ENCODE results near the gene MRPS24. TPM values are rescaled to one million over a fixed set of nuclear protein-coding genes. Genes with fewer than 3 reads are reported as not detected.
"Not testable (repeated sequence)": the region's sequence is repeated elsewhere in the genome, so short reads cannot be mapped to it uniquely, and the experiment has no call there.

Gene MRPS24
- total RNA-seq, 1 donor from 2014 or later = 73.1 TPM

DNA sequence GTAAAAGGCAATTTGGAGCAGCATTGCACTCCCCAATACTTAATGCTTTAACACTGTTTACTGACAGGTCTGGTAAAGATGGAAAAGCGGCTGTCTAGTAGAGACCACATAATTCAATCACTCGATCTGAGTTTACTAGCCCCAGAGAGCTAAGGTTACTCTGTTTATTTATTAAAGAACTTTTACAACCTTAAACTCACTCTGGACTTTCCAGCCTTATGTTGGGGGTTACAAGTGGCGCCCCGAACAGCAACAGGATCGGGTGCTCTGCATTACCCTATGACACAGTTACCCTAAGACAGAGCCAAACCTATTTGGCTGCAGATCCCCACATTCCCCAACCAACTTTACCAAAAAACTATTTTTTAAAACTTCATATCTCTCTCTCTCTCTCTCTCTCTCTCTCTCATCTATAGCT is 43.9 kb downstream of the MRPS24 start:
- TF ChIP-seq, protein P1, sequence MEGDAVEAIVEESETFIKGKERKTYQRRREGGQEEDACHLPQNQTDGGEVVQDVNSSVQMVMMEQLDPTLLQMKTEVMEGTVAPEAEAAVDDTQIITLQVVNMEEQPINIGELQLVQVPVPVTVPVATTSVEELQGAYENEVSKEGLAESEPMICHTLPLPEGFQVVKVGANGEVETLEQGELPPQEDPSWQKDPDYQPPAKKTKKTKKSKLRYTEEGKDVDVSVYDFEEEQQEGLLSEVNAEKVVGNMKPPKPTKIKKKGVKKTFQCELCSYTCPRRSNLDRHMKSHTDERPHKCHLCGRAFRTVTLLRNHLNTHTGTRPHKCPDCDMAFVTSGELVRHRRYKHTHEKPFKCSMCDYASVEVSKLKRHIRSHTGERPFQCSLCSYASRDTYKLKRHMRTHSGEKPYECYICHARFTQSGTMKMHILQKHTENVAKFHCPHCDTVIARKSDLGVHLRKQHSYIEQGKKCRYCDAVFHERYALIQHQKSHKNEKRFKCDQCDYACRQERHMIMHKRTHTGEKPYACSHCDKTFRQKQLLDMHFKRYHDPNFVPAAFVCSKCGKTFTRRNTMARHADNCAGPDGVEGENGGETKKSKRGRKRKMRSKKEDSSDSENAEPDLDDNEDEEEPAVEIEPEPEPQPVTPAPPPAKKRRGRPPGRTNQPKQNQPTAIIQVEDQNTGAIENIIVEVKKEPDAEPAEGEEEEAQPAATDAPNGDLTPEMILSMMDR (IDR thresholded peaks at IDR 0.05) = no peak
- POLR2A ChIA-PET = no interaction called here
- peaks cover 26% of the 10 kb centered on the region for H3K27me3 Mint-ChIP-seq

DNA sequence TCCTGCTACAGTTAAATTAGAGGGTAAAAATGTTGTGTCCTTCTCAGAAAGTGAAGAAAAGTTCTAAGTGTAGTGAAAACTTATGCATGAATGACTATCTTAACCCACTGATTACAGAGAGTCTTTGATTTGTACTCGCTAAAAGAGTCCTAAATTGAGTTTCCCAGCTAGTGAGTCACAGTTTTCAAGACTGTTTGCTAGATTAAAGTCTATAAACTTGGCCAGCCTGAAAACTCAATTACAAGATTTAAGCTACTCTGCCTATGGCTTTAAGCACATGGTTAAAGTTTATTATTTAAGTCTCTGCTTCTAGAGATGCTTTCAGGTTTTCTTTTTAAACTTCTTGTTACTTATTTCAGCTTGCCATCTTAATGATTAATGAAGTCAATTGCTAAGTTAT is 44.4 kb downstream of the MRPS24 start:
- peaks cover 26% of the 10 kb centered on the region for H3K27me3 Mint-ChIP-seq
- no peaks in the 10 kb centered on the region for H3K36me3 Mint-ChIP-seq (ENCODE audit: low read depth)
- TF ChIP-seq, protein P1 (IDR thresholded peaks at IDR 0.05) = no peak
- H3K4me1 Mint-ChIP-seq = no peaks in the 10 kb centered on the region
- H3K9me3 Mint-ChIP-seq = no peaks in the 10 kb centered on the region
- DNase-seq (no peak), ATAC-seq (ENCODE audit: low read depth) (no peak)
- H3K27ac Mint-ChIP-seq = no peak overlapping the region
- ChIA-PET POLR2A (no interaction called here), CTCF (no interaction called here)
- no peak overlapping the region for H3K4me3 Mint-ChIP-seq
- intact Hi-C loops (cut with micrococcal nuclease) = no loop called here

More for the DNA sequence above, 43.9 kb downstream of the MRPS24 start:
- DNase-seq = no peak
- intact Hi-C loops (cut with micrococcal nuclease) = no loop called here
- no peak overlapping the region for H3K4me3 Mint-ChIP-seq
- H3K27ac Mint-ChIP-seq = no peak overlapping the region
- no peaks in the 10 kb centered on the region for H3K36me3 Mint-ChIP-seq (ENCODE audit: low read depth)
- H3K9me3 Mint-ChIP-seq = no peaks in the 10 kb centered on the region
- CTCF ChIA-PET = interaction anchor here (0.6 kb wide), 1 partner anchor 115 kb away, joined by 5 read pairs; no protein-coding TSS in a partner anchor
- ATAC-seq (ENCODE audit: low read depth) = no peak
- no peaks in the 10 kb centered on the region for H3K4me1 Mint-ChIP-seq

DNA sequence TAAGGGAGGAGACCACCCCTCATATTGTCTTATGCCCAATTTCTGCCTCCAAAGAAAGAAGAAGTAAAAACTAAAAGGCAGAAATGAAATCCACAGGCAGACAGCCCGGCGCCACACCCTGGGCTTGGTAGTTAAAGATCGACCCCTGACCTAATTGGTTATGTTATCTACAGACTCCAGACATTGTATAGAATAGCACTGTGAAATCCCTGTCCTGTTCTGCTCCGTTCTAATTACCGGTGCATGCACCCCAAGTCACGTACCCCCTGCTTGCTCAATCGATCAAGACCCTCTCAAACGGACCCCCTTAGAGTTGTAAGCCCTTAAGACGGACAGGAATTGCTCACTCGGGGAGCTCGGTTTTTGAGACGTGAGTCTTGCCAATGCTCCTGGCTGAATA is 44.8 kb downstream of the MRPS24 start:
- intact Hi-C loops (cut with micrococcal nuclease); DNase-seq; POLR2A ChIA-PET; CTCF ChIA-PET; H3K27ac Mint-ChIP-seq; H3K36me3 Mint-ChIP-seq (ENCODE audit: low read depth); ATAC-seq (ENCODE audit: low read depth); H3K4me3 Mint-ChIP-seq; H3K9me3 Mint-ChIP-seq; H3K4me1 Mint-ChIP-seq: not testable (repeated sequence)
- peaks cover 26% of the 10 kb centered on the region for H3K27me3 Mint-ChIP-seq

DNA sequence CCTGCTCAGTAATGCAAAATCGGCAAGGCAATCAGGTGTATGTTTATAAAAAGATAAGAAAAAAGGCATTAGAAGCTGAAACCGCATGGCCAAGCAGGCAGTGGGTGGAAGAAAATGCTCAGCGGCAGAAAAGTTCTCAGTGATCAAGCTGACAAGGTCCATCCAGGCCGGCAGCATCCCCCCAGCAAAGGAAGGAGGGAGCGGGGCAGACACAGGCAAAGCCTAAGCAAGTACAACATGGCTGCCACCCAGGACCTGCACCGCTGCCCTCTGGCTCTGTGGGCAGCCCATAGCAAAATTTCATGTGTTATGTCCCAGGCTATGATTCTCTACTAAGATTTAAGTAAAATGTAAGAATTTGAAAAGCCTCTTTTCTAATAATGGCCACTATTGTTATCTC is 45.4 kb downstream of the MRPS24 start:
- ChIA-PET POLR2A (no interaction called here), CTCF (no interaction called here)
- Mint-ChIP-seq H3K27me3 (peaks cover 26% of the 10 kb centered on the region), H3K27ac (no peak overlapping the region), H3K4me3 (no peak overlapping the region), H3K9me3 (no peaks in the 10 kb centered on the region), H3K36me3 (ENCODE audit: low read depth) (no peaks in the 10 kb centered on the region), H3K4me1 (no peaks in the 10 kb centered on the region)
- no peak for DNase-seq
- TF ChIP-seq, protein P1 (IDR thresholded peaks at IDR 0.05) = no peak
- intact Hi-C loops (cut with micrococcal nuclease) = no loop called here
- no peak for ATAC-seq (ENCODE audit: low read depth)

DNA sequence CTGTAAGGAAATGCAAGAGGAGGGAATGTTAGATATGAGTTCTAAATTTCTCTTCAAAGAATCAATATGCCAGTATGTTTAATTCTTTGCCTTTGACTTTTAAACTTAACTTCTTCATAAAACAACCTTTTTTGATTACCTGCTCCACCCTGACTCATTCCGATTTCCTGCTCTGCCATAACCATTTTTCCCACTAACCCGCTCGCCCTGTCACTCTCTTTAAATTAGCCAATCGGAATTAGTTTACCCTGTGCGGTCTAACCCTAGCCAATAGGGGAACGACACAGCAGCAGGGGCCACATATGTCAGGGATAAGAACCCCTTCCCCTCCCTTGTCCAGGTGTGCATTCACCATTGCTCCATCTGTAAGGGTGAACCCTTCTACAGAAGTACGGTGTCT is 45.9 kb downstream of the MRPS24 start:
- ATAC-seq (ENCODE audit: low read depth); intact Hi-C loops (cut with micrococcal nuclease); H3K4me3 Mint-ChIP-seq; POLR2A ChIA-PET; H3K4me1 Mint-ChIP-seq; DNase-seq; H3K27ac Mint-ChIP-seq; H3K9me3 Mint-ChIP-seq; CTCF ChIA-PET; H3K36me3 Mint-ChIP-seq (ENCODE audit: low read depth): not testable (repeated sequence)
- peaks cover 25% of the 10 kb centered on the region for H3K27me3 Mint-ChIP-seq

Other genes starting within 250 kb of the MRPS24 start
- gene COA1, start 140.0 kb downstream of the MRPS24 start, total RNA-seq = 49.2 and 56.9 TPM in 2 replicates
- gene BLVRA, start 110.8 kb downstream of the MRPS24 start, total RNA-seq = 8.5 and 10.2 TPM in 2 replicates
- gene URGCP, start 37.1 kb upstream of the MRPS24 start, total RNA-seq = 21.6 and 23.3 TPM in 2 replicates
- 18.9 and 19.6 TPM in 2 replicates for gene UBE2D4, start 56.9 kb upstream of the MRPS24 start, total RNA-seq
- gene SPDYE1, start 128.4 kb upstream of the MRPS24 start, total RNA-seq = not detected in 2 replicates
- gene DBNL, start 175.2 kb upstream of the MRPS24 start, total RNA-seq = 198 and 210 TPM in 2 replicates
- gene PGAM2, start 196.1 kb upstream of the MRPS24 start, total RNA-seq = 1.1 and 1.2 TPM in 2 replicates
- 53.0 and 69.7 TPM in 2 replicates for gene POLM, start 213.0 kb upstream of the MRPS24 start, total RNA-seq
- gene AEBP1, start 234.8 kb upstream of the MRPS24 start, total RNA-seq = 17.4 and 21.7 TPM in 2 replicates